Gastrocnemius medialis (tissue), 4 donors: Measurements from ENCODE around the gene SPRR5. TPM values are rescaled to one million over a fixed set of nuclear protein-coding genes. Genes with fewer than 3 reads are reported as not detected.

Experiments
- ATAC-seq, 2 donors: fragments of 150-250 bp; one replicate each; pipeline ENCODE4 v1.9.1; 2016
- DNase-seq, 2 donors: peaks; one replicate each; pipeline ENCODE4 v3.0.0-alpha.2; 2019
- H3K27ac ChIP-seq, 4 donors: fragments of 200-600 bp; sonication (generic); 1 replicate in 1 of 4; 2 replicates in 3 of 4; pipeline ENCODE4 v1.5.1; 2016 to 2018; ENCODE audit warnings: mild to moderate bottlenecking in 2 of 4, moderate library complexity in 1 of 4
- H3K27me3 ChIP-seq, 3 donors: fragments of 200-600 bp; sonication (generic) in 2 of 3; 1 replicate in 1 of 3; 2 replicates in 2 of 3; pipeline versions ENCODE4 v1.5.1 to v1.6.0; 2016 to 2019; ENCODE audit warnings: mild to moderate bottlenecking in 1 of 3, moderate library complexity in 1 of 3
- H3K36me3 ChIP-seq, 2 donors: fragments of 200-600 bp; sonication (generic) in 1 of 2; one replicate each; pipeline ENCODE4 v1.5.1; 2017 to 2018
- H3K4me1 ChIP-seq, 2 donors: fragments of 200-600 bp; sonication (generic) in 1 of 2; one replicate each; pipeline ENCODE4 v1.5.1; 2016 to 2017; ENCODE audit warnings: mild to moderate bottlenecking in 2 of 2
- H3K4me3 ChIP-seq, 4 donors: fragments of 200-600 bp; sonication (generic) in 3 of 4; 1 replicate in 1 of 4; 2 replicates in 3 of 4; pipeline ENCODE4 v1.5.1; 2016 to 2019; ENCODE audit warnings: mild to moderate bottlenecking in 2 of 4
- H3K9me3 ChIP-seq, 3 donors: fragments of 200-600 bp; sonication (generic) in 2 of 3; 1 replicate in 1 of 3; 2 replicates in 2 of 3; pipeline ENCODE4 v1.5.1; 2016 to 2019
- POLR2A ChIP-seq, 2 donors: fragments of 450-650 bp; IDR thresholded peaks; one replicate each; pipeline ENCODE4 v1.6.1; 2017; ENCODE audit warnings: antibody characterized with exemption in 2 of 2, mild to moderate bottlenecking in 2 of 2, moderate library complexity in 2 of 2
- in situ Hi-C, 4 donors: fragments of 200-750 bp; cut with MboI; loops; one replicate each; pipeline versions ENCODE4 v1.15.0 to v1.8.0; 2017; ENCODE audit warnings: low sequenced_read_pairs in 4 of 4
- intact Hi-C: fragments of 100-400 bp; cut with DNase I; formaldehyde crosslinking; loops from one replicate; pipeline ENCODE4 v1.15.1; 2023; ENCODE audit warnings: low total_unique reads
- total RNA-seq, 4 donors: library from RNA; depleted of rRNA; stranded (reverse); fragments of >200 nt; gene quantifications; one replicate each; pipeline versions ENCODE4 v1.1.0 to v1.2.3, GENCODE V29; 2016
- TF ChIP-seq, protein P1 (sequence below), 5 experiments: fragments of 450-650 bp in 3 of 5; fragments of 200-600 bp in 2 of 5; sonication (generic) in 2 of 5; IDR thresholded peaks in 4 of 5; conservative IDR thresholded peaks in 1 of 5; 1 replicate in 4 of 5; 2 replicates in 1 of 5; pipeline ENCODE4 v1.5.1; 2016 to 2019; ENCODE audit warnings: antibody characterized with exemption in 5 of 5, mild to moderate bottlenecking in 3 of 5, moderate library complexity in 3 of 5

The SPRR5 gene
- total RNA-seq, 4 donors from 2014 or later = not detected

DNA sequence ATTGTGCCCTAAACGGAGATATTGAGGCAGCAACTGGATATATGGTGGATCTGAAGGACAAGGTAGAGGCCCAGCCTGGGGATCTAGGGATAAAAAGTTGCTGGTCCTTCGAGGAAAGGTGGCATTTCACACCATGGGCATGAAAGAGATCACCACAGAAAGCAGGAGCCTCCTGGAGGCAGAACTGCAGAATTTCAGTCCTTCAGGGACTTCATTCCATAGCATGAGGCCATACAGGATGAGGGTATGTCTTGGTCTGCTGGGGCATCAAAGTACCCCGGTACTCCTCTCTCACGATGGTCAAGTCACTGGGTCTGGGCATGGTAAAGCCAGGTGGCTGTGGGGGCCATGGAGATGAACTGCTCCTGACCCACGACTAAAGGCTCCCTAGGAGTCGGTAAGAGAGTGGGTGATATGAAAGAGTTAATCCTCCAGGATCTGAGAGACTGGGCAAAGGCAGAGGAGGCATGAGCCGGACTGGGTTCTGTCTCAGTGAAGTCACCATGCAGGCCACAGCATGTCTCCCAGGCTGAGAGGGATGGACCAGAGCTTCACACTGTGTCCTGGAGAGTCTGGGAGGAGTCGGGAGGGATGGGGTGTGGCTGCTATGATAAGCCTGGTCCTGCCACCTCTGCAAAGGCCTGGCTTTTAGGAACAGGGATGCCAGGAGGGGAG lies 5.8 kb upstream of the SPRR5 start:
- DNase-seq = no peak

DNA sequence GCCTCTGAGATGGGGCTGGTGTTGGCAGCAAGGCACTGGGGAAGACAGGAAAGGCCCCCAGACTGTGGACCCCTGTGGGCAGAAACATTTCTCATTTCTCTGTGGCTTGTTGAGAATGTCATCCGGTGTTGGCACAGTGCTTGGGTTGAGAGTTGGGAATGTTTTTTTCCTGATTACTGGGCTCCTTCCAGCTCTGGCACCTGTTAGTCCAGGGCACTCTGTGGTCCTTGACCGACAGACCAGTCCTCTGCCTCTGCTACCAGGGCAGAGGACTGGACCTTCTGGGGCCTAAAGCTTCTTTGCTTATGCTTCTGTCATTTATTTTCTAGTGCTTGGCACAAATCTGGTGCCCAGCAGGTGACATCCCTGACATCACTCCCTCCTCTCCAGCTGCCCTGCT lies 4.8 kb upstream of the SPRR5 start:
- no peaks in the 10 kb centered on the region for H3K4me1 ChIP-seq
- no peak overlapping the region for H3K27ac ChIP-seq
- H3K27me3 ChIP-seq = no peaks in the 10 kb centered on the region
- DNase-seq = no peak
- in situ Hi-C loops (no loop called here), intact Hi-C loops (no loop called here)
- ATAC-seq = no peak
- no peaks in the 10 kb centered on the region for H3K36me3 ChIP-seq
- H3K9me3 ChIP-seq = no peaks in the 10 kb centered on the region
- no peak overlapping the region for H3K4me3 ChIP-seq
- TF ChIP-seq, protein P1, sequence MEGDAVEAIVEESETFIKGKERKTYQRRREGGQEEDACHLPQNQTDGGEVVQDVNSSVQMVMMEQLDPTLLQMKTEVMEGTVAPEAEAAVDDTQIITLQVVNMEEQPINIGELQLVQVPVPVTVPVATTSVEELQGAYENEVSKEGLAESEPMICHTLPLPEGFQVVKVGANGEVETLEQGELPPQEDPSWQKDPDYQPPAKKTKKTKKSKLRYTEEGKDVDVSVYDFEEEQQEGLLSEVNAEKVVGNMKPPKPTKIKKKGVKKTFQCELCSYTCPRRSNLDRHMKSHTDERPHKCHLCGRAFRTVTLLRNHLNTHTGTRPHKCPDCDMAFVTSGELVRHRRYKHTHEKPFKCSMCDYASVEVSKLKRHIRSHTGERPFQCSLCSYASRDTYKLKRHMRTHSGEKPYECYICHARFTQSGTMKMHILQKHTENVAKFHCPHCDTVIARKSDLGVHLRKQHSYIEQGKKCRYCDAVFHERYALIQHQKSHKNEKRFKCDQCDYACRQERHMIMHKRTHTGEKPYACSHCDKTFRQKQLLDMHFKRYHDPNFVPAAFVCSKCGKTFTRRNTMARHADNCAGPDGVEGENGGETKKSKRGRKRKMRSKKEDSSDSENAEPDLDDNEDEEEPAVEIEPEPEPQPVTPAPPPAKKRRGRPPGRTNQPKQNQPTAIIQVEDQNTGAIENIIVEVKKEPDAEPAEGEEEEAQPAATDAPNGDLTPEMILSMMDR (IDR thresholded peaks at IDR 0.05 in 4 of 5, conservative IDR thresholded peaks at IDR 0.05 in 1 of 5) = no peak
- TF ChIP-seq POLR2A (IDR thresholded peaks at IDR 0.05) = no peak

More for the DNA sequence above, 5.8 kb upstream of the SPRR5 start:
- Histone ChIP-seq H3K4me1 (no peaks in the 10 kb centered on the region), H3K4me3 (no peak overlapping the region), H3K27me3 (no peaks in the 10 kb centered on the region), H3K36me3 (no peaks in the 10 kb centered on the region), H3K9me3 (no peaks in the 10 kb centered on the region), H3K27ac (no peak overlapping the region)
- ATAC-seq = no peak
- TF ChIP-seq, protein P1 (IDR thresholded peaks at IDR 0.05 in 4 of 5, conservative IDR thresholded peaks at IDR 0.05 in 1 of 5) = no peak
- TF ChIP-seq POLR2A (IDR thresholded peaks at IDR 0.05) = no peak
- intact Hi-C loops = no loop called here
- in situ Hi-C loops = no loop called here

DNA sequence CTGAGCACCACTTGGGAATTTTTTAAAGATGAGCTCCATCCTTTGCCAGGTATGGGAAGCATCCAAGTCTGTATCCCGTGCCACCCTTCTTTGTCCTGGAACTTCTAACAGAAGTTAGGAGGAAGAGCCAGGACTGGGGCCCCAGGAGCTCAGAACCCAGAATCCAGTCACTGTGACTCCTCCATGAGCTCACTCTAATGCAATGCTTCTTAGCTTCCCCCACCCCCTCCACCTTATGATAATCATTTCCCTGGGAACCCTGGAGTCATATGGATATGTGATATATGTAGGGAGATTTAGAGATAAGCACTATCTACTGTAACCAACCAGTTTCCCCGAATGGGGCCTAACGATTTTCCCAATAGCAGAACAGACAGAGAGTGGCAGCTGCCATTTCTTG lies 758 bp upstream of the SPRR5 start:
- no peaks in the 10 kb centered on the region for H3K9me3 ChIP-seq
- DNase-seq = no peak
- no peak overlapping the region for H3K4me3 ChIP-seq
- intact Hi-C loops (no loop called here), in situ Hi-C loops (no loop called here)
- H3K27ac ChIP-seq = no peak overlapping the region
- no peaks in the 10 kb centered on the region for H3K27me3 ChIP-seq
- no peak for TF ChIP-seq POLR2A (IDR thresholded peaks at IDR 0.05)
- TF ChIP-seq, protein P1 (IDR thresholded peaks at IDR 0.05 in 4 of 5, conservative IDR thresholded peaks at IDR 0.05 in 1 of 5) = no peak
- no peaks in the 10 kb centered on the region for H3K4me1 ChIP-seq
- no peak for ATAC-seq
- no peaks in the 10 kb centered on the region for H3K36me3 ChIP-seq

DNA sequence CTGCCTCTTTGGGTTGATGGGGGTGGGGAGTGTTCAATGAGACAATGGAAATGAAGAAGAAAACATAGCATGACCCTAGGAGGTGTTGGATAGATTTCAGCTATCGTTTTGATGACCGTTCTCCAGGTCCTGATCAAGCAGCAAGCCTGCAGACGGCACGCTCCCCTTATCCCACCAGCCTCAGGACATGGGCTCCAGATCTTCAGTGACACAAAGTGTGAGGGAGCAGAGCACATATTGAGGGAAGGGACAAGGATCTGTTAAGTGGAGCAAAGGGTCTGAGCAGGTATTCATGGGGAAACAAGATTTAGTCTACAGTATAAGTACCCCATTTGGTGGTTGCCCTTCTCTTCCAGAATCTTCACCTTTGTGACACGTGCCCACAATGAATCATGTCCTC lies 4.7 kb downstream of the SPRR5 start:
- Histone ChIP-seq H3K4me1 (no peaks in the 10 kb centered on the region), H3K36me3 (no peaks in the 10 kb centered on the region), H3K27ac (no peak overlapping the region), H3K4me3 (no peak overlapping the region), H3K27me3 (no peaks in the 10 kb centered on the region), H3K9me3 (no peaks in the 10 kb centered on the region)
- in situ Hi-C loops (no loop called here), intact Hi-C loops (no loop called here)
- TF ChIP-seq POLR2A (IDR thresholded peaks at IDR 0.05) = no peak
- TF ChIP-seq, protein P1 (IDR thresholded peaks at IDR 0.05 in 4 of 5, conservative IDR thresholded peaks at IDR 0.05 in 1 of 5) = no peak
- DNase-seq = no peak
- no peak for ATAC-seq

DNA sequence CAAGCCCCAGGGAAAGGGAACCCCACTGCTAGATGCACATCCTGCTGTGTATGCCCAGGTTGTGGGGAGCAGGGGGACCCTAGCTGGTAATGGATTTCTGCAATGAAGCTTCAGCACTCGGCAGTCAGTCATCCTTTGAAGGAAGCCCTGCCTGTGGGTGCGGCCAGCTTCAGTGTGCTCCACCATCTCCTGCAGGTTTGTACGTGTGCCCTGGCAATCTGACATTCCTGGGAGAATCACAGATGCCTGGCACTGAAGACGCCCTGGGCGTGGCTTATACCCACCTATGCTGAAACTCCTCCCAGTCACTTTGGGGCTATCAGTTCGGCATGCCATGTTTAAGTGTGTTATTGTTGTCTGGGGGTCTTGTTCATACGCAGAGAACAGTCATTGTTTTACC lies 6.8 kb downstream of the SPRR5 start:
- in situ Hi-C loops = no loop called here

More for the DNA sequence above, 6.8 kb downstream of the SPRR5 start:
- DNase-seq (no peak), ATAC-seq (no peak)
- no peak for TF ChIP-seq POLR2A (IDR thresholded peaks at IDR 0.05)
- TF ChIP-seq, protein P1 (IDR thresholded peaks at IDR 0.05 in 4 of 5, conservative IDR thresholded peaks at IDR 0.05 in 1 of 5) = no peak
- no peak overlapping the region for H3K4me3 ChIP-seq
- H3K27ac ChIP-seq = no peak overlapping the region
- H3K36me3 ChIP-seq = no peaks in the 10 kb centered on the region
- H3K27me3 ChIP-seq = no peaks in the 10 kb centered on the region
- intact Hi-C loops = no loop called here
- no peaks in the 10 kb centered on the region for H3K9me3 ChIP-seq
- H3K4me1 ChIP-seq = no peaks in the 10 kb centered on the region
